Fibroblast of the aortic adventitia (primary cell): ENCODE data around the gene RTN4RL2. TPM values are rescaled to one million over a fixed set of nuclear protein-coding genes. Genes with fewer than 3 reads are reported as not detected.

Experiments
- DNase-seq: peaks from one replicate; pipeline ENCODE4 v3.0.0-alpha.2; 2010; ENCODE audit warnings: low read depth
- H3K4me3 ChIP-seq: 2 replicates; pipeline ENCODE4 v1.5.1; 2011; ENCODE audit warnings: low read depth, mild to moderate bottlenecking, control low read depth, low read length, moderate library complexity
- CTCF ChIP-seq: IDR thresholded peaks from 2 replicates; pipeline ENCODE4 v1.5.1; 2011; ENCODE audit warnings: mild to moderate bottlenecking, low read length, control low read depth, inconsistent platforms; ENCODE audit not compliant: insufficient read depth
- total RNA-seq: library from RNA; depleted of rRNA; stranded (reverse); fragments of >200 nt; gene quantifications from 2 replicates; pipeline ENCODE4 v1.2.3, GENCODE V29; 2012; ENCODE audit warnings: low replicate concordance

The RTN4RL2 gene
- total RNA-seq, 1 donor, result 0.09 TPM

- TF ChIP-seq CTCF, result no peak
- H3K4me3 ChIP-seq, result no peak overlapping the region
- no peak for DNase-seq
Measured at GRCh38 chr11:57419146-57419545, 41.2 kb upstream of the RTN4RL2 start.

GRCh38 chr11:57421066-57421465 lies 39.3 kb upstream of the RTN4RL2 start:
- TF ChIP-seq CTCF, result no peak
- DNase-seq, result no peak

GRCh38 chr11:57421805-57422204 lies 38.5 kb upstream of the RTN4RL2 start:
- no peak for DNase-seq
- TF ChIP-seq CTCF, result no peak
- no peak overlapping the region for H3K4me3 ChIP-seq

More at GRCh38 chr11:57421066-57421465, 39.3 kb upstream of the RTN4RL2 start:
- no peak overlapping the region for H3K4me3 ChIP-seq

GRCh38 chr11:57422669-57423068 lies 37.7 kb upstream of the RTN4RL2 start:
- H3K4me3 ChIP-seq, result no peak overlapping the region
- DNase-seq, result no peak
- TF ChIP-seq CTCF, result no peak

GRCh38 chr11:57424137-57424791 lies 36.1 kb upstream of the RTN4RL2 start:
- no peak for DNase-seq
- TF ChIP-seq CTCF, result no peak
- peak overlapping the region; percentile 26 for H3K4me3 ChIP-seq

- peak; percentile 89 for DNase-seq
- TF ChIP-seq CTCF, result no peak
- H3K4me3 ChIP-seq, result peak overlapping the region; percentile 26
Measured at GRCh38 chr11:57424792-57425564, 35.4 kb upstream of the RTN4RL2 start.
